ENCODE data around the gene REG3G.
"Not testable (repeated sequence)": the region's sequence is repeated elsewhere in the genome, so short reads cannot be mapped to it uniquely, and the experiment has no call there.

DNA sequence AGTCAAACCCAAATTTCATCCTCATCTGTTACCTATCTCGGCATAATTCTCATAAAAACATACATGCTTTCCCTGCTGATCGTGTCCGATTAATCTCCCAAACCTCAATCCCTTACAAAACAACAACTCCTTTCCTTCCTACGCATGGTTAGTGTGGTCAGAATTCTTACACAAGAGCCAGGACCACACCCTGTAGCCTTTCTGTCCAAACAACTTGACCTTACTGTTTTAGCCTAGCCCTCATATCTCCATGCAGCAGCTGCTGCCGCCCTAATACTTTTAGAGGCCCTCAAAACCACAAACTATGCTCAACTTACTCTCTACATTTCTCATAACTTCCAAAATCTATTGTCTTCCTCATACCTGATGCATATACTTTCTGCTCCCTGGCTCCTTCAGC is 29.3 kb downstream of the REG3G start:
- TF ChIP-seq, protein P1, sequence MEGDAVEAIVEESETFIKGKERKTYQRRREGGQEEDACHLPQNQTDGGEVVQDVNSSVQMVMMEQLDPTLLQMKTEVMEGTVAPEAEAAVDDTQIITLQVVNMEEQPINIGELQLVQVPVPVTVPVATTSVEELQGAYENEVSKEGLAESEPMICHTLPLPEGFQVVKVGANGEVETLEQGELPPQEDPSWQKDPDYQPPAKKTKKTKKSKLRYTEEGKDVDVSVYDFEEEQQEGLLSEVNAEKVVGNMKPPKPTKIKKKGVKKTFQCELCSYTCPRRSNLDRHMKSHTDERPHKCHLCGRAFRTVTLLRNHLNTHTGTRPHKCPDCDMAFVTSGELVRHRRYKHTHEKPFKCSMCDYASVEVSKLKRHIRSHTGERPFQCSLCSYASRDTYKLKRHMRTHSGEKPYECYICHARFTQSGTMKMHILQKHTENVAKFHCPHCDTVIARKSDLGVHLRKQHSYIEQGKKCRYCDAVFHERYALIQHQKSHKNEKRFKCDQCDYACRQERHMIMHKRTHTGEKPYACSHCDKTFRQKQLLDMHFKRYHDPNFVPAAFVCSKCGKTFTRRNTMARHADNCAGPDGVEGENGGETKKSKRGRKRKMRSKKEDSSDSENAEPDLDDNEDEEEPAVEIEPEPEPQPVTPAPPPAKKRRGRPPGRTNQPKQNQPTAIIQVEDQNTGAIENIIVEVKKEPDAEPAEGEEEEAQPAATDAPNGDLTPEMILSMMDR (IDR thresholded peaks at IDR 0.05), result not testable (repeated sequence)
- not testable (repeated sequence) for TF ChIP-seq POLR2AphosphoS5 (IDR thresholded peaks at IDR 0.05; ENCODE audit: low read depth, low read length); TCF7L2 (IDR thresholded peaks at IDR 0.05; ENCODE audit: low read depth, low read length); SIN3A (IDR thresholded peaks at IDR 0.05; ENCODE audit: borderline replicate concordance, insufficient read depth, low read depth, low read length)

Data from Panc1 (cell line).